GM10266 (cell line): ENCODE measurements around the gene GADD45A.

ENCODE experiments used
- DNase-seq: peaks from one replicate; pipeline ENCODE4 v3.0.0; 2012; ENCODE audit errors: extremely low spot score
- CTCF ChIP-seq: IDR thresholded peaks from 2 replicates; pipeline ENCODE4 v1.5.1; 2012; ENCODE audit warnings: mild to moderate bottlenecking, low read depth; ENCODE audit not compliant: control insufficient read depth, insufficient read depth; ENCODE audit errors: missing control alignments

GADD45A gene

GRCh38 chr1:67647036-67647798, 37.8 kb upstream of the GADD45A start:
- TF ChIP-seq CTCF, result no peak
- DNase-seq, result no peak

- no peak for DNase-seq
- no peak for TF ChIP-seq CTCF
These were observed 37.1 kb upstream of the GADD45A start for GRCh38 chr1:67647814-67648358.

GRCh38 chr1:67648582-67649326, 36.2 kb upstream of the GADD45A start:
- no peak for TF ChIP-seq CTCF

GRCh38 chr1:67650061-67650460, 34.9 kb upstream of the GADD45A start:
- TF ChIP-seq CTCF, result no peak
- no peak for DNase-seq

More at GRCh38 chr1:67648582-67649326, 36.2 kb upstream of the GADD45A start:
- no peak for DNase-seq

- TF ChIP-seq CTCF, result no peak
- DNase-seq, result no peak
These were observed 34.0 kb upstream of the GADD45A start for GRCh38 chr1:67651031-67651430.

GRCh38 chr1:67652800-67653199, 32.2 kb upstream of the GADD45A start:
- no peak for DNase-seq
- no peak for TF ChIP-seq CTCF

- TF ChIP-seq CTCF, result no peak
- no peak for DNase-seq
These were observed 31.7 kb upstream of the GADD45A start for GRCh38 chr1:67653304-67653703.
